HCT116 (cell line): Measurements from ENCODE around the gene EGFL6. TPM values are rescaled to one million over a fixed set of nuclear protein-coding genes. Genes with fewer than 3 reads are reported as not detected.

Source experiments
- ATAC-seq: fragments of 200-7000 bp; cut with Tn5 transposase; 2 replicates; pipeline ENCODE4 v1.9.1; 2020; ENCODE audit warnings: mild to moderate bottlenecking, moderate library complexity
- BruUV-seq: library from RNA; stranded (reverse); fragments of 400-500 nt; replicated peaks from 2 replicates; lab custom pipeline; 2021; lab: Mats Ljungman, UMichigan
- CTCF ChIA-PET: fragments of 300-600 bp; sonication (Branson Sonifier 250); formaldehyde crosslinking; loops from one replicate; lab custom pipeline; 2021; ENCODE audit warnings: antibody characterized with exemption; lab: Charles Lee
- POLR2A ChIA-PET: fragments of 300-600, 350-600 bp; sonication (Branson Sonifier 250); formaldehyde crosslinking; loops from one replicate; lab custom pipeline; 2021; ENCODE audit warnings: antibody characterized with exemption; lab: Charles Lee
- RAD21 ChIA-PET, 2 experiments: fragments of 300-600 bp; sonication (Branson Sonifier 250); formaldehyde crosslinking; loops; one replicate each; lab custom pipeline; 2023; ENCODE audit warnings: low total read pairs in 2 of 2; ENCODE audit not compliant: uncharacterized antibody in 2 of 2, unreplicated experiment in 2 of 2, low non-redundant PET in 1 of 2; lab: Charles Lee
- DNase-seq: peaks from one replicate; pipeline ENCODE4 v3.0.0-alpha.2; 2010; ENCODE audit warnings: low read depth, low spot score
- H2AFZ ChIP-seq: fragments of 200-600 bp; shearing (Covaris generic), sonication (generic); 2 replicates; pipeline ENCODE4 v1.6.1; 2017; ENCODE audit warnings: low read depth, mixed run types, mixed read lengths, antibody characterized with exemption, low read length; ENCODE audit not compliant: poor library complexity, severe bottlenecking
- H3K27ac ChIP-seq: 2 replicates; pipeline ENCODE4 v1.5.1; 2012; ENCODE audit warnings: low read depth, low read length
- H3K27me3 ChIP-seq: fragments of 200-600 bp; sonication (generic); 2 replicates; pipeline ENCODE4 v1.6.1; 2016; ENCODE audit warnings: mixed run types, low read length, mixed read lengths; ENCODE audit not compliant: insufficient read depth
- H3K36me3 ChIP-seq, 2 experiments: fragments of 200-500 bp in 1 of 2; fragments of 200-600 bp in 1 of 2; sonication (Bioruptor generic) in 1 of 2; sonication (generic) in 1 of 2; 2 replicates each; pipeline versions ENCODE4 v1.5.1 to v1.6.1; 2014 to 2016; ENCODE audit warnings: low read length in 2 of 2, inconsistent platforms in 1 of 2, mixed read lengths in 1 of 2, mixed run types in 1 of 2; ENCODE audit not compliant: insufficient read depth in 2 of 2, control insufficient read depth in 1 of 2
- H3K4me1 ChIP-seq, 2 experiments: fragments of 200-600 bp in 1 of 2; sonication (generic) in 1 of 2; 2 replicates each; pipeline versions ENCODE4 v1.5.1 to v1.6.1; 2012 to 2017; ENCODE audit warnings: low read length in 2 of 2, inconsistent platforms in 1 of 2, mild to moderate bottlenecking in 1 of 2, mixed read lengths in 1 of 2, mixed run types in 1 of 2, moderate library complexity in 1 of 2; ENCODE audit not compliant: insufficient read depth in 2 of 2, control insufficient read depth in 1 of 2
- H3K4me2 ChIP-seq: fragments of 200-600 bp; sonication (generic); 2 replicates; pipeline ENCODE4 v1.6.1; 2017; ENCODE audit warnings: mixed run types, low read length, mixed read lengths
- H3K4me3 ChIP-seq, 2 experiments: fragments of 200-600 bp in 1 of 2; sonication (generic) in 1 of 2; replicated peaks in 1 of 2; 2 replicates each; pipeline ENCODE4 v1.5.1; 2011 to 2016; ENCODE audit warnings: low read length in 2 of 2, control low read depth in 1 of 2, low read depth in 1 of 2, mild to moderate bottlenecking in 1 of 2, mixed read lengths in 1 of 2, mixed run types in 1 of 2
- H3K79me2 ChIP-seq: fragments of 200-600 bp; sonication (generic); 2 replicates; pipeline ENCODE4 v1.6.1; 2017; ENCODE audit warnings: mild to moderate bottlenecking, mixed run types, low read length, moderate library complexity, mixed read lengths; ENCODE audit not compliant: insufficient read depth
- H3K9ac ChIP-seq: fragments of 200-600 bp; sonication (generic); 2 replicates; pipeline ENCODE4 v1.6.1; 2016; ENCODE audit warnings: low read length, mixed read lengths
- H3K9me2 ChIP-seq: fragments of 200-600 bp; sonication (generic), shearing (Covaris generic); 2 replicates; pipeline ENCODE4 v1.6.1; 2017; ENCODE audit warnings: mixed run types, mild to moderate bottlenecking, moderate library complexity; ENCODE audit not compliant: insufficient read depth
- H3K9me3 ChIP-seq, 2 experiments: fragments of 200-500 bp in 1 of 2; fragments of 200-600 bp in 1 of 2; sonication (Bioruptor generic) in 1 of 2; sonication (generic) in 1 of 2; 2 replicates each; pipeline ENCODE4 v1.6.1; 2014 to 2017; ENCODE audit warnings: low read length in 2 of 2, mixed read lengths in 2 of 2, inconsistent platforms in 1 of 2, low read depth in 1 of 2, mild to moderate bottlenecking in 1 of 2, mixed run types in 1 of 2, moderate library complexity in 1 of 2; ENCODE audit not compliant: control insufficient read depth in 1 of 2, insufficient read depth in 1 of 2
- H4K20me1 ChIP-seq: fragments of 200-600 bp; sonication (generic), shearing (Covaris generic); 2 replicates; pipeline ENCODE4 v1.6.1; 2017; ENCODE audit warnings: mixed run types, mild to moderate bottlenecking, moderate library complexity; ENCODE audit not compliant: insufficient read depth
- EGR1 ChIP-seq: IDR thresholded peaks from 2 replicates; pipeline ENCODE4 v1.6.1; 2012; ENCODE audit warnings: low read depth
- ELF1 ChIP-seq: IDR thresholded peaks from 2 replicates; pipeline ENCODE4 v1.6.1; 2012; ENCODE audit warnings: low read depth, borderline replicate concordance
- EZH2 ChIP-seq: fragments of 200-600 bp; sonication (generic); IDR thresholded peaks from 2 replicates; pipeline ENCODE4 v1.6.1; 2017; ENCODE audit warnings: antibody characterized with exemption, mixed run types
- JUND ChIP-seq: IDR thresholded peaks from 2 replicates; pipeline ENCODE4 v1.6.1; 2012
- POLR2A ChIP-seq: IDR thresholded peaks from 2 replicates; pipeline ENCODE4 v1.7.0; 2011; ENCODE audit warnings: borderline replicate concordance; ENCODE audit not compliant: insufficient read depth, insufficient read length; ENCODE audit errors: extremely low read depth
- POLR2AphosphoS5 ChIP-seq: IDR thresholded peaks from 2 replicates; pipeline ENCODE4 v1.6.1; 2011; ENCODE audit warnings: mild to moderate bottlenecking, low read depth, low read length, moderate library complexity
- RAD21 ChIP-seq: IDR thresholded peaks from 2 replicates; pipeline ENCODE4 v1.6.1; 2012; ENCODE audit warnings: low read depth, mild to moderate bottlenecking
- TCF7L2 ChIP-seq: IDR thresholded peaks from 2 replicates; pipeline ENCODE4 v1.7.0; 2011; ENCODE audit warnings: borderline replicate concordance, inconsistent platforms; ENCODE audit not compliant: insufficient read depth, insufficient read length; ENCODE audit errors: extremely low read depth
- YY1 ChIP-seq: IDR thresholded peaks from 2 replicates; pipeline ENCODE4 v1.6.1; 2011; ENCODE audit warnings: low read length, low read depth, moderate library complexity, mild to moderate bottlenecking; ENCODE audit not compliant: insufficient replicate concordance; ENCODE audit errors: extremely low read depth
- ZFX ChIP-seq: fragments of 450-650 bp; IDR thresholded peaks from 2 replicates; pipeline ENCODE4 v1.6.1; 2017
- ZNF274 ChIP-seq: fragments of 200-500 bp; sonication (Bioruptor generic); IDR thresholded peaks from 2 replicates; pipeline ENCODE4 v1.6.1; 2014; ENCODE audit warnings: mild to moderate bottlenecking, low read depth, low read length, inconsistent platforms
- intact Hi-C: fragments of 100-400 bp; cut with micrococcal nuclease; formaldehyde crosslinking; loops from 2 replicates; pipeline ENCODE4 v1.10.0; 2022
- total RNA-seq: library from RNA; stranded (reverse); gene quantifications from one replicate; pipeline ENCODE4 v1.2.1, GENCODE V29; 2021; ENCODE audit not compliant: unreplicated experiment
- TF ChIP-seq, protein P1 (sequence below), 3 experiments: fragments of 200-600 bp in 1 of 3; sonication (generic) in 1 of 3; IDR thresholded peaks in 2 of 3; conservative IDR thresholded peaks in 1 of 3; 2 replicates each; pipeline ENCODE4 v1.5.1; 2012 to 2017; ENCODE audit warnings: low read depth in 2 of 3, low read length in 2 of 3, antibody characterized with exemption in 1 of 3, borderline replicate concordance in 1 of 3, control low read depth in 1 of 3, mild to moderate bottlenecking in 1 of 3, mixed read lengths in 1 of 3, mixed run types in 1 of 3, moderate library complexity in 1 of 3; ENCODE audit not compliant: insufficient read depth in 1 of 3
- TF ChIP-seq, protein P2 (sequence below): IDR thresholded peaks from 2 replicates; pipeline ENCODE4 v1.6.1; 2012; ENCODE audit warnings: low read depth
- TF ChIP-seq, protein P3 (sequence below): IDR thresholded peaks from 2 replicates; pipeline ENCODE4 v1.6.1; 2012

EGFL6 gene
- total RNA-seq, 1 experiment from 2014 or later, result not detected

DNA sequence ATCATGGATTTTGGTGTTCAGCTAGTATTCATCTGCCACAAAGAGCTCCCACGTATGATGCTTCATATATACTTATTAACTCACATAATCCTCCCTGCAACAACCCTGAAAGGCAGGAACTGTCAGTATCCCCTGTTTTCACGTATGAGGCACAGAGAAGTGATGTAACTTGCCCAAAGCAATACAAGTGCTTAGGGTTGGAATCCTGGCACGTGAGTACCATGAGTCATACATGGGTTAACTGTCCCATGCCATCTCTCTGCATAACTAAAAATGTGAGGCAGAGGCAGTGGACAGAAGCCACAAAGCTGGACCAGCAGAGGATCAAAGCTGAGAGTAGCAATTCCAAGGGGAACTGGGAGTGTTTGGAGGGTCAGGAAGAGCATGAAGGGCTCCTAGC is 35.7 kb upstream of the EGFL6 start:
- Histone ChIP-seq H3K4me2 (no peak overlapping the region), H4K20me1 (no peaks in the 10 kb centered on the region), H3K79me2 (no peaks in the 10 kb centered on the region), H3K27ac (no peak overlapping the region), H3K36me3 (no peaks in the 10 kb centered on the region), H3K9ac (no peak overlapping the region), H3K9me3 (no peaks in the 10 kb centered on the region), H3K9me2 (no peaks in the 10 kb centered on the region), H3K4me1 (no peaks in the 10 kb centered on the region), H3K27me3 (no peaks in the 10 kb centered on the region), H3K4me3 (no peak overlapping the region), H2AFZ (no peak overlapping the region)
- no peak for ATAC-seq
- no TSS peak for BruUV-seq
- ChIA-PET RAD21 (no interaction called here), CTCF (no interaction called here), POLR2A (no interaction called here)
- intact Hi-C loops, result no loop called here
- no peak for DNase-seq
- TF ChIP-seq, protein P1, sequence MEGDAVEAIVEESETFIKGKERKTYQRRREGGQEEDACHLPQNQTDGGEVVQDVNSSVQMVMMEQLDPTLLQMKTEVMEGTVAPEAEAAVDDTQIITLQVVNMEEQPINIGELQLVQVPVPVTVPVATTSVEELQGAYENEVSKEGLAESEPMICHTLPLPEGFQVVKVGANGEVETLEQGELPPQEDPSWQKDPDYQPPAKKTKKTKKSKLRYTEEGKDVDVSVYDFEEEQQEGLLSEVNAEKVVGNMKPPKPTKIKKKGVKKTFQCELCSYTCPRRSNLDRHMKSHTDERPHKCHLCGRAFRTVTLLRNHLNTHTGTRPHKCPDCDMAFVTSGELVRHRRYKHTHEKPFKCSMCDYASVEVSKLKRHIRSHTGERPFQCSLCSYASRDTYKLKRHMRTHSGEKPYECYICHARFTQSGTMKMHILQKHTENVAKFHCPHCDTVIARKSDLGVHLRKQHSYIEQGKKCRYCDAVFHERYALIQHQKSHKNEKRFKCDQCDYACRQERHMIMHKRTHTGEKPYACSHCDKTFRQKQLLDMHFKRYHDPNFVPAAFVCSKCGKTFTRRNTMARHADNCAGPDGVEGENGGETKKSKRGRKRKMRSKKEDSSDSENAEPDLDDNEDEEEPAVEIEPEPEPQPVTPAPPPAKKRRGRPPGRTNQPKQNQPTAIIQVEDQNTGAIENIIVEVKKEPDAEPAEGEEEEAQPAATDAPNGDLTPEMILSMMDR (IDR thresholded peaks at IDR 0.05 in 2 of 3, conservative IDR thresholded peaks at IDR 0.05 in 1 of 3; ENCODE audit: borderline replicate concordance in 1 of 3, insufficient read depth in 1 of 3, low read depth in 2 of 3, low read length in 2 of 3), result no peak
- TF ChIP-seq EZH2 (no peak), POLR2A (no peak), TCF7L2 (no peak), RAD21 (no peak), ZFX (no peak), POLR2AphosphoS5 (no peak), JUND (no peak), ZNF274 (no peak), ELF1 (no peak), YY1 (no peak), EGR1 (no peak)
- TF ChIP-seq, protein P2, sequence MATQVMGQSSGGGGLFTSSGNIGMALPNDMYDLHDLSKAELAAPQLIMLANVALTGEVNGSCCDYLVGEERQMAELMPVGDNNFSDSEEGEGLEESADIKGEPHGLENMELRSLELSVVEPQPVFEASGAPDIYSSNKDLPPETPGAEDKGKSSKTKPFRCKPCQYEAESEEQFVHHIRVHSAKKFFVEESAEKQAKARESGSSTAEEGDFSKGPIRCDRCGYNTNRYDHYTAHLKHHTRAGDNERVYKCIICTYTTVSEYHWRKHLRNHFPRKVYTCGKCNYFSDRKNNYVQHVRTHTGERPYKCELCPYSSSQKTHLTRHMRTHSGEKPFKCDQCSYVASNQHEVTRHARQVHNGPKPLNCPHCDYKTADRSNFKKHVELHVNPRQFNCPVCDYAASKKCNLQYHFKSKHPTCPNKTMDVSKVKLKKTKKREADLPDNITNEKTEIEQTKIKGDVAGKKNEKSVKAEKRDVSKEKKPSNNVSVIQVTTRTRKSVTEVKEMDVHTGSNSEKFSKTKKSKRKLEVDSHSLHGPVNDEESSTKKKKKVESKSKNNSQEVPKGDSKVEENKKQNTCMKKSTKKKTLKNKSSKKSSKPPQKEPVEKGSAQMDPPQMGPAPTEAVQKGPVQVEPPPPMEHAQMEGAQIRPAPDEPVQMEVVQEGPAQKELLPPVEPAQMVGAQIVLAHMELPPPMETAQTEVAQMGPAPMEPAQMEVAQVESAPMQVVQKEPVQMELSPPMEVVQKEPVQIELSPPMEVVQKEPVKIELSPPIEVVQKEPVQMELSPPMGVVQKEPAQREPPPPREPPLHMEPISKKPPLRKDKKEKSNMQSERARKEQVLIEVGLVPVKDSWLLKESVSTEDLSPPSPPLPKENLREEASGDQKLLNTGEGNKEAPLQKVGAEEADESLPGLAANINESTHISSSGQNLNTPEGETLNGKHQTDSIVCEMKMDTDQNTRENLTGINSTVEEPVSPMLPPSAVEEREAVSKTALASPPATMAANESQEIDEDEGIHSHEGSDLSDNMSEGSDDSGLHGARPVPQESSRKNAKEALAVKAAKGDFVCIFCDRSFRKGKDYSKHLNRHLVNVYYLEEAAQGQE, result no peak
- TF ChIP-seq, protein P3, sequence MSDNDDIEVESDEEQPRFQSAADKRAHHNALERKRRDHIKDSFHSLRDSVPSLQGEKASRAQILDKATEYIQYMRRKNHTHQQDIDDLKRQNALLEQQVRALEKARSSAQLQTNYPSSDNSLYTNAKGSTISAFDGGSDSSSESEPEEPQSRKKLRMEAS, result no peak
